ENCODE measurements around the gene H6PD. TPM values are rescaled to one million over a fixed set of nuclear protein-coding genes. Genes with fewer than 3 reads are reported as not detected.
A peak's percentile ranks its signal among the peaks of the same experiment; 100 is the strongest.

The H6PD gene
- total RNA-seq, 2 experiments from 2014 or later: 7.5 to 7.8 TPM

GRCh38 chr1:9275567-9276034 is 41.0 kb downstream of the H6PD start:
- CTCF ChIA-PET: interaction anchor here (1.0 to 2.5 kb wide), 3 partner anchors 8 to 215 kb away, joined by 3 to 10 read pairs (median 9); no protein-coding TSS in a partner anchor
- no peak overlapping the region for H3K27ac Mint-ChIP-seq

GRCh38 chr1:9278116-9278515 is 43.5 kb downstream of the H6PD start:
- Mint-ChIP-seq H3K36me3 (ENCODE audit: low read depth) (no peaks in the 10 kb centered on the region), H3K27me3 (no peaks in the 10 kb centered on the region), H3K27ac (no peak overlapping the region), H3K4me3 (no peak overlapping the region), H3K9me3 (no peaks in the 10 kb centered on the region), H3K4me1 (ENCODE audit: low read depth) (peaks cover 42% of the 10 kb centered on the region)
- ChIA-PET POLR2A (interaction anchor here (2.5 kb wide), 1 partner anchor 9 kb away, joined by 8 read pairs; no protein-coding TSS in a partner anchor), CTCF (interaction anchor here (1.4 to 1.5 kb wide), 3 partner anchors 10 to 177 kb away, joined by 4 to 6 read pairs (median 4); no protein-coding TSS in a partner anchor)
- TF ChIP-seq CTCF (IDR thresholded peaks at IDR 0.05): no peak
- DNase-seq (no peak), ATAC-seq (no peak)
- intact Hi-C loops (cut with micrococcal nuclease): no loop called here

More at GRCh38 chr1:9275567-9276034, 41.0 kb downstream of the H6PD start:
- TF ChIP-seq CTCF (IDR thresholded peaks at IDR 0.05): no peak
- H3K4me3 Mint-ChIP-seq: no peak overlapping the region
- peak; percentile 92 for DNase-seq
- intact Hi-C loops (cut with micrococcal nuclease): no loop called here
- peak; percentile 80 for ATAC-seq
- POLR2A ChIA-PET: no interaction called here
- peaks cover 31% of the 10 kb centered on the region for H3K4me1 Mint-ChIP-seq (ENCODE audit: low read depth)
- H3K9me3 Mint-ChIP-seq: no peaks in the 10 kb centered on the region
- H3K27me3 Mint-ChIP-seq: no peaks in the 10 kb centered on the region
- H3K36me3 Mint-ChIP-seq (ENCODE audit: low read depth): no peaks in the 10 kb centered on the region

GRCh38 chr1:9278585-9279153 is 44.1 kb downstream of the H6PD start:
- Mint-ChIP-seq H3K4me1 (ENCODE audit: low read depth) (peaks cover 48% of the 10 kb centered on the region), H3K27me3 (no peaks in the 10 kb centered on the region), H3K9me3 (no peaks in the 10 kb centered on the region), H3K4me3 (no peak overlapping the region), H3K27ac (no peak overlapping the region), H3K36me3 (ENCODE audit: low read depth) (no peaks in the 10 kb centered on the region)
- no peak for ATAC-seq
- intact Hi-C loops (cut with micrococcal nuclease): no loop called here
- POLR2A ChIA-PET: interaction anchor here (2.5 kb wide), 1 partner anchor 9 kb away, joined by 8 read pairs; no protein-coding TSS in a partner anchor
- DNase-seq: no peak
- no peak for TF ChIP-seq CTCF (IDR thresholded peaks at IDR 0.05)
- CTCF ChIA-PET: interaction anchor here (1.4 to 6.2 kb wide), 5 partner anchors 9 to 177 kb away, joined by 4 to 35 read pairs (median 6); no protein-coding TSS in a partner anchor

- Mint-ChIP-seq H3K9me3 (peaks cover 4% of the 10 kb centered on the region), H3K27ac (peak overlapping the region; percentile 61), H3K27me3 (no peaks in the 10 kb centered on the region), H3K36me3 (ENCODE audit: low read depth) (no peaks in the 10 kb centered on the region), H3K4me3 (peak overlapping the region; percentile 9), H3K4me1 (ENCODE audit: low read depth) (peaks cover 54% of the 10 kb centered on the region)
- TF ChIP-seq CTCF (IDR thresholded peaks at IDR 0.05): no peak
- POLR2A ChIA-PET: interaction anchor here (1.3 to 2.5 kb wide), 2 partner anchors 10 to 13 kb away, joined by 4 to 8 read pairs; partner anchors contain the start of gene SPSB1
- peak; percentile 79 for DNase-seq
- intact Hi-C loops (cut with micrococcal nuclease): no loop called here
- CTCF ChIA-PET: interaction anchor here (1.4 to 6.2 kb wide), 4 partner anchors 8 to 176 kb away, joined by 4 to 35 read pairs (median 10); no protein-coding TSS in a partner anchor
- ATAC-seq: peak; percentile 51
Measured at GRCh38 chr1:9279172-9279840, 44.7 kb downstream of the H6PD start.
